C4-2B (cell line): Measurements from ENCODE around the gene YWHAG.

Experiments
- ZFX ChIP-seq: fragments of 450-650 bp; IDR thresholded peaks from 2 replicates; pipeline ENCODE4 v1.6.1; 2017
- TF ChIP-seq, protein P1 (sequence below): fragments of 450-650 bp; conservative IDR thresholded peaks from 2 replicates; pipeline ENCODE4 v1.5.1; 2017; ENCODE audit warnings: mild to moderate bottlenecking

DNA sequence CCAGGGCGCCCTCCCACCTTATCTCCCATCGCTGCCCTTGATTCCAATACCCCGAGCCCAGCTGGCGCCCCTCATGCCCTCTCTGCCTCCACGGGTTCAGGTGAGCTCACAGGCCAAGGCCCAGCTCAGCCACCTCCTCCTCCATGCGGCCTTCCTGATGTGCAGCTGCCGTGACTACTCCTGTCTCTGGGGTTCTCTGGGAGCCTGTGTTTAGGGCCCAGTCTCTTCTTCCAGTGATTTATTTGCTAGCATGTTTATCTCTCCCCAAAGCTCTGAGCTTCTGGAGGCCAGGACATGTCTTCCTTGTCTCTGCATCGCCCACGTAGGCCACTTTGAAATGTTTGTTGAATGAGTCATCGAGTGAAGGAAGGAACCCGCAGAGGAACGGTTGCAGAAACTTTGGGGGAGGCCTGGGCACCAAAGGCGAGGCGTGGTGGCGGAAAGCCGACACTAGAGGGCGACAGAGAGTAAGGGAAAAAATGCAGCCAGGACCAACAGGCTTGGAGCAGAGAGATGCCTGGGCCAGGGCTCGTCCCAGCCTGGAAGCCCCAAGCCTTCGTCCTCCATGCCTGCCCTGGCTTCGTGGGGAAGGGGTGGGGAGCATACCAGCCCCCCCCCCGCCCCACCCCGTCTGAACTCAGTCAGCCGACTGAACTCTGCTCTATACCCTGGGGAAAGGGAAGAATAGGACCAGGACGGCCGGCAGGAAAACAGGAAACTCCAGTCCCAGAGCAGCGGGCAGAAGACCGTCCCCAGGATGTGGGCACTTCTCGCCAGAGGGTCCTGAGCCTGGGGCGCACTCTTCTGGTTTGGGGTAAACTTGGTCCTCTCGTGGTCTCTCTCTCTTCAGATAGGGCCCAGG is 67.2 kb downstream of the YWHAG start:
- TF ChIP-seq, protein P1, sequence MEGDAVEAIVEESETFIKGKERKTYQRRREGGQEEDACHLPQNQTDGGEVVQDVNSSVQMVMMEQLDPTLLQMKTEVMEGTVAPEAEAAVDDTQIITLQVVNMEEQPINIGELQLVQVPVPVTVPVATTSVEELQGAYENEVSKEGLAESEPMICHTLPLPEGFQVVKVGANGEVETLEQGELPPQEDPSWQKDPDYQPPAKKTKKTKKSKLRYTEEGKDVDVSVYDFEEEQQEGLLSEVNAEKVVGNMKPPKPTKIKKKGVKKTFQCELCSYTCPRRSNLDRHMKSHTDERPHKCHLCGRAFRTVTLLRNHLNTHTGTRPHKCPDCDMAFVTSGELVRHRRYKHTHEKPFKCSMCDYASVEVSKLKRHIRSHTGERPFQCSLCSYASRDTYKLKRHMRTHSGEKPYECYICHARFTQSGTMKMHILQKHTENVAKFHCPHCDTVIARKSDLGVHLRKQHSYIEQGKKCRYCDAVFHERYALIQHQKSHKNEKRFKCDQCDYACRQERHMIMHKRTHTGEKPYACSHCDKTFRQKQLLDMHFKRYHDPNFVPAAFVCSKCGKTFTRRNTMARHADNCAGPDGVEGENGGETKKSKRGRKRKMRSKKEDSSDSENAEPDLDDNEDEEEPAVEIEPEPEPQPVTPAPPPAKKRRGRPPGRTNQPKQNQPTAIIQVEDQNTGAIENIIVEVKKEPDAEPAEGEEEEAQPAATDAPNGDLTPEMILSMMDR = peak; percentile 99
- no peak for TF ChIP-seq ZFX
